Activated T-helper 1 cell treated with anti-CD3 and anti-CD28 coated beads, Interleukin-2, amount 50 U/mL, for 16 hours (primary cell): ENCODE results near the gene GRIP1.
"Not testable (repeated sequence)": the region's sequence is repeated elsewhere in the genome, so short reads cannot be mapped to it uniquely, and the experiment has no call there.

Experiments
- DNase-seq, 2 donors: peaks; one replicate each; pipeline ENCODE4 v3.0.0-alpha.2; 2020; ENCODE audit warnings: low read depth in 1 of 2, low spot score in 1 of 2

GRIP1 gene

GRCh38 chr12:66331814-66332213 lies 347.1 kb downstream of the GRIP1 start:
- no peak for DNase-seq

- DNase-seq, result no peak
These were observed 347.9 kb downstream of the GRIP1 start for GRCh38 chr12:66331016-66331415.

- no peak for DNase-seq
These were observed 348.9 kb downstream of the GRIP1 start for GRCh38 chr12:66329941-66330340.

DNA sequence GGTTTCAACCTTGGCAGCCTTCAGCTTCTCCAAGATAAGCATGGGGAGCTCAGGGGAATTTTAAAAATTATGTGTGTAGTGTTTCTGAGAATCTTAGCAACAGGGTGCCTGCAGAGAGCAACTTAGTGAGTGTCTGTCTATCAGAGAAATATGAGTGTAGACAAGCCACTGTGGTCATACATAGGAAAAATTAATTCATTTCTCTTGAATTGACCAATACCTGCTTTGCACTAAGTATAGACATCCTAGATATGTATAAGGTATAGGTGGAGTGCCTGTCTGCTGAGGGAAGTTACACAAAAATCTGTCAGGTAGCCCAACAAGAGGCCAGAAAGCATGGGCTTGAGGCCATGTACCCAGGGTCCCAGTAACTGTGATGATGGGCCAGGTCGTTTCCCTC lies 355.9 kb downstream of the GRIP1 start:
- no peak for DNase-seq

DNA sequence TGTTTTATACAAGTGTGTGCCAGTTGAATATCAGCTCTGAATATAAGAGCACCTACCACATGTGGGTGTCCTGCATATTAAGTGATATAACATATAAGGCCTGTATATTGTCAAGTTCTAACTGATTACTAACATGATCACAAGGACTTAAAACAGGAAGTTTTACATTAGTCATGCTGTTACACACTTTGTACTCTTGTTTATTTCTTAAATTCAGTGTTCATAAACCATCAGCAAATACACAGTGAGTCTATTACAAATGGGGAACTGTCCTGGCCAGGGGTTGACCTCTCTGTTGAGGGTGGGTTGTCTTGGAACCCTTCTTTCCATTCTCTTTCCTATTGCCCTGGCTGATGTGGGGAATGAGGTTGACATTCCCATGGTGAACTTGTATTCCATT lies 357.4 kb downstream of the GRIP1 start:
- no peak for DNase-seq

DNA sequence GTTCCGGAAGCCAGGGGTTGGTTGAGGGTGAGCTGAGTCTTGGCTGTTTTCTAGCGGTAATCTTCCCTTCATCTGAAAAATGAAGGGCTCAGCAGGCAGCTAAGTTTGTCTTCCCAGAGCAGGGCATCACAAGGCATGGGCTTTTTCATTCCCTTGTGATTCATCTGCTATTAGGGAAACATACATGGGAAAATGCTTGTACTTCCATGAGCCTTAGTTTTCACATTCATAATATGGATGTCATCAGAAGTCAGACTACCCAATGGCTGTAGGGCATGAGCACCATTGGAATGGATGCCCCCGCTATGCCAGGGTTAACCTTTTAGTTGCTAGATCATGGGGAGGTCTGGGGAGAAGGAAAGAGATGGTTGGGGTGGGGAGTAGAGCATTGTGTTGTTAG lies 357.9 kb downstream of the GRIP1 start:
- no peak for DNase-seq

DNA sequence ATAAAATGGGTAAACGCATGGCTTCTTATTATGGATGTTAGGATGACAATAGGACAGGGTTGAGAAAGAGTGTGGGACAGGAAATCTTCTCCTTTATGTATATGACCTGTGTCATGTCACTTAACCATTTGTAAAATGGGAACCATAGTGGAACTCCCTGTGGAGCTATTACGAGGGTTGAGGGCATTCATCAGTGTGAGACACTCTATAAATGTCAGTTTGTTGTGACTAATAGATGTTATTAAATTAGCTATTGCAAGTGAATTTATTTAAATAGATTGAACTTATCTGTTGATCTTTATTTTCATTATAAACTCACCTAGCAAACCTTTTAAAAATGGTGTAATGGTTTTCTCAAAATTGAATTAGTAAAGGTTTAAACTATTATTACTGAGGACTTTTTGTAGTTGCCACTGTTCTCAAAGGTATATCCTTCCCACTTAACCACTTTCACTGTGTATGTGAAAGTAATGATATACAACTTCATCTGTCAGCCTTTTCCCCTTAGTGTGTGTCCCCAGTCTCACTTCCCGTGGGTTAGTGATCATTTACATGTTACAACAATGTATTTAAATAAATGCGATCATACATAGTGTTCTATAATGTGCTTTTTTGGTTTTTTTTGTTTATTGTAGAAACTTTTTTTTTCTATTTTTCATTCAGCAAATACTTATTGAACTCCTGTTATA lies 359.5 kb downstream of the GRIP1 start:
- DNase-seq, result no peak

DNA sequence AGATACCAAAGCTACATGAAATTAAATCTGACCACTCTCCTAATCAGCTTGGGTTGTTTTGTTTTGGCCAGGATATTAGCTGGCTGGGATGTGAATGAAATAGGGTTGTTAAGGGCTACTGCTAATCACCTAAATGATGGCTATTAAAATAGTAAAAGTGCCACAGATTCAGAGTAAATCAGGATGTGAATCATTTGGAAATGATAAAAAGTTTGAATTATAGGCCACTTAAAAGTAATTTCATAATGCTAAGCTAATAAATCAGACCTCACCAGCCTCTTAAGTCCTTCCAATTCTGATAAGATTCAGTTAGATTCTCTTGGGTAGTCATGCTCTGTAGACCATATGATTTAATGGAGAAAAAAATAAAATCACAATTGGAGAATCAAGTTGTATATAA lies 364.6 kb downstream of the GRIP1 start:
- no peak for DNase-seq

DNA sequence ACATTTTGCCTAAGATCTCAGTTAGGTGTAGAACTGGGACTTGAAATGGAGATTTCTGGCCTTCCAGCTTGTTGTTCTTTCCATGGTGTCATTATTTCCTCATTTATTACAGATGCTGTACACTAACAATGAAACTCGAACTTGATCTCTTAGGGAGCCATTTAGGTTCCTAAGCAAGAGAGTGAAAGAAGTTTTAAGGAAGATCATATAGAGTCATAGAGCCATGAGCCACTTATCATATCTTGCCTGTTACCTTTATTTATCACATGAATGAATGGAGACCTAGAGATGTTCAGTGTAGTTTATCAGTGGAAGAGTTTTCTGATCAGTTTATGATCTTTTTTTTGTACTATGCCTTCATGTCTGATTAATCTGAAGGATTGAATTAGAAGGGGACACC lies 366.7 kb downstream of the GRIP1 start:
- DNase-seq, result no peak

DNA sequence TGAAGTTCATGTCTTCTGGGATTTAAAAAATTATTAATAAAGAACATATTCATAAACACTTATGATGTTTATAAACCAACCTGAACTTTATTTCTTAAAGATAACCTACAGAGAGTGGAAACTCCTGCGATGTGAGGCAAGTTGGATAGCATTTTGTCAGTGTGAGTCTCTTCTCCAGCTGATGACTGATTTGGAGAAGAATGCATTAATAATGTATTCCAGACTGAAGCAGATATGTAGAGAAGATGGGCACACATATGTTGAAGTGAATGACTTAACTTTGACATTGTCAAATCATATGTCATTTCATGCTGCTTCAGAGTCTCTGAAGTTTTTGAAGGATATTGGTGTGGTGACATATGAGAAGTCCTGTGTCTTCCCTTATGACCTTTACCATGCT lies 369.3 kb downstream of the GRIP1 start:
- DNase-seq, result no peak

GRCh38 chr12:66304296-66304900 lies 374.5 kb downstream of the GRIP1 start:
- no peak for DNase-seq

- DNase-seq, result not testable (repeated sequence)
These were observed 375.5 kb downstream of the GRIP1 start for GRCh38 chr12:66303316-66303804.

- no peak for DNase-seq
These were observed 376.1 kb downstream of the GRIP1 start for GRCh38 chr12:66302827-66303169.

- DNase-seq, result peak; percentile 90 to 91
These were observed 376.7 kb downstream of the GRIP1 start, which contains the start of gene HELB for GRCh38 chr12:66301944-66302826. Gene HELB, plus strand, starts transcription at chr12:66302493. Its CDS starts 111 bp downstream, at chr12:66302604.

DNA sequence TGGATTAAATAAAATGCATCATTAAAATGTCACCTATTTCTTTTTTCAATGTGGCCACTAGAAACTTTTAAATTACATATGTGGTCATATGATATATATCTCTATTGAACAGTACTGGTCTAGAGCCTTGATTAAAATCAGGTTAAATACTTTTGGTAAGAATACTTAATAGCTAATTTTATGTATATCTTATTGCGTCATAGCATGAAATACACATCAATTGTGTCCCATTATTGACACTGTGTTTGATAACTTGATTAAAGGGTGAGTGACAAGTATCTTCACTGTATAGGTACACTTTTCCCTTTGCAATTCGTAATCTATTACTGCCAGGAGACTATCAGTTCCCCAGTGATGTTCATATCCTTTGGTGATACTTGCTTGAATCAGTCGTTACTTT lies 381.0 kb downstream of the GRIP1 start:
- DNase-seq, result no peak
